HepG2 (cell line): ENCODE results near the gene TMEM134. TPM values are rescaled to one million over a fixed set of nuclear protein-coding genes. Genes with fewer than 3 reads are reported as not detected.

ENCODE experiments used
- HNF1A ChIP-seq, 2 experiments: sonication (generic) in 1 of 2; formaldehyde crosslinking in 1 of 2; IDR thresholded peaks; 2 replicates each; pipeline versions ENCODE4 v1.4.0 to v1.6.1; 2016 to 2020; ENCODE audit warnings: borderline replicate concordance in 1 of 2, low read depth in 1 of 2, mild to moderate bottlenecking in 1 of 2, missing genetic modification reagents in 1 of 2
- IKZF5 ChIP-seq: IDR thresholded peaks from 2 replicates; pipeline ENCODE4 v1.6.1; 2018; ENCODE audit warnings: missing genetic modification reagents, mild to moderate bottlenecking, missing compliant biosample characterization
- IRF9 ChIP-seq: sonication (generic); formaldehyde crosslinking; IDR thresholded peaks from 2 replicates; pipeline ENCODE4 v1.8.0; 2022; ENCODE audit warnings: missing genetic modification reagents, mild to moderate bottlenecking, borderline replicate concordance
- KAT8 ChIP-seq: IDR thresholded peaks from 2 replicates; pipeline ENCODE4 v1.6.1; 2016; ENCODE audit warnings: missing genetic modification reagents, missing compliant biosample characterization
- MXD1 ChIP-seq: sonication (generic); formaldehyde crosslinking; IDR thresholded peaks from 2 replicates; pipeline ENCODE4 v1.4.0; 2020; ENCODE audit warnings: mild to moderate bottlenecking, missing genetic modification reagents
- SNAI1 ChIP-seq: sonication (generic); formaldehyde crosslinking; IDR thresholded peaks from 2 replicates; pipeline ENCODE4 v1.5.0; 2020; ENCODE audit warnings: mild to moderate bottlenecking, missing genetic modification reagents, borderline replicate concordance
- ZFP91 ChIP-seq: sonication (generic); formaldehyde crosslinking; IDR thresholded peaks from 2 replicates; pipeline ENCODE4 v1.9.0; 2022; ENCODE audit warnings: missing genetic modification reagents, mild to moderate bottlenecking, borderline replicate concordance
- ZHX2 ChIP-seq, 2 experiments: sonication (generic) in 1 of 2; formaldehyde crosslinking in 1 of 2; IDR thresholded peaks; 2 replicates each; pipeline versions ENCODE4 v1.6.1 to v1.9.0; 2014 to 2022; ENCODE audit warnings: antibody characterized with exemption in 1 of 2, borderline replicate concordance in 1 of 2, inconsistent platforms in 1 of 2, low read depth in 1 of 2, missing genetic modification reagents in 1 of 2
- ZNF484 ChIP-seq: sonication (generic); formaldehyde crosslinking; IDR thresholded peaks from 2 replicates; pipeline ENCODE4 v1.5.1; 2020; ENCODE audit warnings: mild to moderate bottlenecking, low read depth, missing genetic modification reagents, borderline replicate concordance
- ZNF605 ChIP-seq: sonication (generic); formaldehyde crosslinking; IDR thresholded peaks from 2 replicates; pipeline ENCODE4 v1.8.0; 2022; ENCODE audit warnings: mild to moderate bottlenecking, missing genetic modification reagents
- polyA plus RNA-seq, 8 experiments: library from polyadenylated mRNA; depleted of rRNA in 3 of 8; stranded (reverse) in 7 of 8; unstranded in 1 of 8; fragments of >200 nt; fragmentation: Illumina TruSeq in 4 of 8; extraction: Trizol in 4 of 8; gene quantifications; 2 replicates each; pipeline versions ENCODE4 v1.2.1 to v1.2.3, GENCODE V29; 2011 to 2016; ENCODE audit warnings: low read depth in 4 of 8, missing spikeins in 1 of 8, mixed read lengths in 1 of 8; ENCODE audit not compliant: insufficient read depth in 1 of 8
- total RNA-seq, 5 experiments: library from RNA; depleted of rRNA; stranded (reverse); fragments of >200 nt; fragmentation: Illumina TruSeq; extraction: Trizol; gene quantifications; 2 replicates each; pipeline ENCODE4 v1.2.3, GENCODE V29; 2016; ENCODE audit warnings: low read depth in 1 of 5

The TMEM134 gene
- total and polyA plus RNA-seq, 2 of the 13 experiments (the other 11 are each of a cell fraction or from before 2014, with no cell fraction given) = 6.9 to 26.9 TPM

GRCh38 chr11:67505605-67506396 is 36.8 kb upstream of the TMEM134 start (continued):
- TF ChIP-seq ZHX2 (IDR thresholded peaks at IDR 0.05; ENCODE audit: low read depth) (peak; percentile 10), ZHX2 (CRISPR knock-in tag; IDR thresholded peaks at IDR 0.05; ENCODE audit: borderline replicate concordance) (no peak), ZFP91 (peak; percentile 81; the same call in 1 of the 2 replicates), MXD1 (CRISPR knock-in tag) (peak; percentile 27; the same call in 1 of the 2 replicates), ZNF484 (CRISPR knock-in tag) (no peak), SNAI1 (CRISPR knock-in tag) (no peak), IKZF5 (CRISPR knock-in tag) (peak; percentile 71; the same call in 1 of the 2 replicates), HNF1A (IDR thresholded peaks at IDR 0.05; ENCODE audit: low read depth) (no peak), HNF1A (CRISPR knock-in tag; IDR thresholded peaks at IDR 0.05; ENCODE audit: borderline replicate concordance) (peak; percentile 36; the same call in 1 of the 2 replicates), KAT8 (CRISPR knock-in tag) (no peak), ZNF605 (CRISPR knock-in tag) (peak; percentile 87), IRF9 (CRISPR knock-in tag) (peak; percentile 71; the same call in 1 of the 2 replicates)
